PFSK-1 (cell line): ENCODE results near the gene KDM4B.

Experiments
- FOXP2 ChIP-seq: optimal IDR thresholded peaks from 2 replicates; pipeline ENCODE3; 2011; ENCODE audit warnings: borderline replicate concordance, control low read depth, inconsistent platforms; ENCODE audit not compliant: insufficient read depth; ENCODE audit errors: extremely low read length, extremely low read depth
- POLR2AphosphoS5 ChIP-seq: IDR thresholded peaks from 2 replicates; pipeline ENCODE4 v1.6.1; 2012; ENCODE audit warnings: low read depth, mild to moderate bottlenecking, control low read depth, low read length, moderate library complexity
- TAF1 ChIP-seq: IDR thresholded peaks from 2 replicates; pipeline ENCODE4 v1.6.1; 2012; ENCODE audit warnings: low read length, control low read depth, borderline replicate concordance; ENCODE audit not compliant: insufficient read depth
- TF ChIP-seq, protein P1 (sequence below), 2 experiments: IDR thresholded peaks; 2 replicates each; pipeline versions ENCODE4 v1.6.1 to v1.8.0; 2011 to 2012; ENCODE audit warnings: low read depth in 2 of 2, low read length in 2 of 2, control low read depth in 1 of 2, inconsistent platforms in 1 of 2, mild to moderate bottlenecking in 1 of 2, moderate library complexity in 1 of 2; ENCODE audit not compliant: insufficient read depth in 1 of 2

DNA sequence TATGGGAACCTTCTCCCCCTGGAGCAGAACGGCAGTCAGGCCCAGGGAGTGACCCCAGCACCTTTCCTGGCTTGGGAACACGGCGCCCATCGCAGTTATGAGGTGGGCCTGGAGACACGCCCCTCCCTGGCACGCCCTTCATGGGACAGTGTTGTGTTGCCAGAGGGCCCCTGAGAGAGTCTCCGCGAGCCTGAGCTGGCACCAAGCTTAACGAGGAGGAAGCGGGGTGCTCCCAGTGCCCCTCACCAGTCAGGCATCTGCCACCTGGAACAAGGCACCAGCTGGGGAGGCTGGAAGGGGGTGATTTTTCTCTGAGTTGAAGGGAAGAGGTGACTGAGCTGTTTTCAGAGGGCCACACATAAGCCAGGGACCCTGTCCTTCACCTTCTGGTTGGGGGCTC, 180.6 kb downstream of the KDM4B start:
- TF ChIP-seq, protein P1, sequence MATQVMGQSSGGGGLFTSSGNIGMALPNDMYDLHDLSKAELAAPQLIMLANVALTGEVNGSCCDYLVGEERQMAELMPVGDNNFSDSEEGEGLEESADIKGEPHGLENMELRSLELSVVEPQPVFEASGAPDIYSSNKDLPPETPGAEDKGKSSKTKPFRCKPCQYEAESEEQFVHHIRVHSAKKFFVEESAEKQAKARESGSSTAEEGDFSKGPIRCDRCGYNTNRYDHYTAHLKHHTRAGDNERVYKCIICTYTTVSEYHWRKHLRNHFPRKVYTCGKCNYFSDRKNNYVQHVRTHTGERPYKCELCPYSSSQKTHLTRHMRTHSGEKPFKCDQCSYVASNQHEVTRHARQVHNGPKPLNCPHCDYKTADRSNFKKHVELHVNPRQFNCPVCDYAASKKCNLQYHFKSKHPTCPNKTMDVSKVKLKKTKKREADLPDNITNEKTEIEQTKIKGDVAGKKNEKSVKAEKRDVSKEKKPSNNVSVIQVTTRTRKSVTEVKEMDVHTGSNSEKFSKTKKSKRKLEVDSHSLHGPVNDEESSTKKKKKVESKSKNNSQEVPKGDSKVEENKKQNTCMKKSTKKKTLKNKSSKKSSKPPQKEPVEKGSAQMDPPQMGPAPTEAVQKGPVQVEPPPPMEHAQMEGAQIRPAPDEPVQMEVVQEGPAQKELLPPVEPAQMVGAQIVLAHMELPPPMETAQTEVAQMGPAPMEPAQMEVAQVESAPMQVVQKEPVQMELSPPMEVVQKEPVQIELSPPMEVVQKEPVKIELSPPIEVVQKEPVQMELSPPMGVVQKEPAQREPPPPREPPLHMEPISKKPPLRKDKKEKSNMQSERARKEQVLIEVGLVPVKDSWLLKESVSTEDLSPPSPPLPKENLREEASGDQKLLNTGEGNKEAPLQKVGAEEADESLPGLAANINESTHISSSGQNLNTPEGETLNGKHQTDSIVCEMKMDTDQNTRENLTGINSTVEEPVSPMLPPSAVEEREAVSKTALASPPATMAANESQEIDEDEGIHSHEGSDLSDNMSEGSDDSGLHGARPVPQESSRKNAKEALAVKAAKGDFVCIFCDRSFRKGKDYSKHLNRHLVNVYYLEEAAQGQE (IDR thresholded peaks at IDR 0.05; ENCODE audit: insufficient read depth in 1 of 2, low read depth in 2 of 2, low read length in 2 of 2) = no peak
- TF ChIP-seq TAF1 (no peak), POLR2AphosphoS5 (no peak), FOXP2 (no peak)
